ENCODE measurements around the gene MRRF.

The MRRF gene

DNA sequence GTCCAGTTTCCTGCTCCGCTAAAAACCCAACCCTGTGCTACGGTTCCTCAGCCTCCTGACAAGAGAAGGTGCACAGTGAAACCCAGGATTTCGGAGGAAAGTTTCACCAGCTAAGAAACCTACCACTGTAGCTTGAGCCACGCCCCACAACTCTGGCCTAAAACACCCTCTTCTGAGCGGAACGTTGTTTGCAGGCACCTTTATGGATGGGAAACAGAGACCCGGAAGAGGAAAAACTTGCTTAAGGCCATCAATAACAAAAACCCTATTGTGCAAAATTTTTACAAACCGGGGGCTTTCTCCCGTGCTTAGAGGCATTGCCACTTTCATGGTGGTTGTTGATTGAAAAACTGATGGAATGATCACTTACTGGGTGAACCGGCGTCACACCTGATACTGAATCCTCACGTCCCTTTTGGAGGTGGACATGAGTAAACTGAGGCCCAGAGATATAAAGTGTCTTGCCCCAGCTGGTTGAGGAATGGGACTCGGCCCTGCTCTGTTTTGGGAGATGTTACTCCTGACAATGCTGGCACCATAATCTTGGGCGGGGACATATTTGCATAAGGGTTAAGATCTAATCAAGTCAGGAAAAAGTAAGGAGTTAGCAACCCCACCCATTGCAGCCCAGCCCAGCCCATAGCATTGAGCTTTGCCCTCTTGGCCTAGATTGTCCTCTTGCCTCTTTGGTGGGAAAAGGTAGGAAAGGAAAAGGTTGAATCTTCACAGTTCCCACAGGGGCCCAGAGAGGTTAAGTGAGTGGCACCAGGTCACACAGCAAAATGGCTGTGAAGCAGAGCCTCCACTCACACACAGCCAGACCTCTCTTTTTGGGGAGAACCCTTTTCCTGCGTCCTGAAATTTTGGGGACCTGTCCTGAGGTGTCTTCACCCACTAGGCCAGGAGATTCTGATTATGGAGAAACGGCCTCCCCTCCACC, 82.9 kb downstream of the MRRF start:
- H3K4me3 ChIP-seq (ENCODE audit: low read depth, low read length), result peak overlapping the region; percentile 22
- TF ChIP-seq, protein P1, sequence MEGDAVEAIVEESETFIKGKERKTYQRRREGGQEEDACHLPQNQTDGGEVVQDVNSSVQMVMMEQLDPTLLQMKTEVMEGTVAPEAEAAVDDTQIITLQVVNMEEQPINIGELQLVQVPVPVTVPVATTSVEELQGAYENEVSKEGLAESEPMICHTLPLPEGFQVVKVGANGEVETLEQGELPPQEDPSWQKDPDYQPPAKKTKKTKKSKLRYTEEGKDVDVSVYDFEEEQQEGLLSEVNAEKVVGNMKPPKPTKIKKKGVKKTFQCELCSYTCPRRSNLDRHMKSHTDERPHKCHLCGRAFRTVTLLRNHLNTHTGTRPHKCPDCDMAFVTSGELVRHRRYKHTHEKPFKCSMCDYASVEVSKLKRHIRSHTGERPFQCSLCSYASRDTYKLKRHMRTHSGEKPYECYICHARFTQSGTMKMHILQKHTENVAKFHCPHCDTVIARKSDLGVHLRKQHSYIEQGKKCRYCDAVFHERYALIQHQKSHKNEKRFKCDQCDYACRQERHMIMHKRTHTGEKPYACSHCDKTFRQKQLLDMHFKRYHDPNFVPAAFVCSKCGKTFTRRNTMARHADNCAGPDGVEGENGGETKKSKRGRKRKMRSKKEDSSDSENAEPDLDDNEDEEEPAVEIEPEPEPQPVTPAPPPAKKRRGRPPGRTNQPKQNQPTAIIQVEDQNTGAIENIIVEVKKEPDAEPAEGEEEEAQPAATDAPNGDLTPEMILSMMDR (IDR thresholded peaks at IDR 0.05; ENCODE audit: insufficient read depth, low read depth, low read length, missing control alignments), result no peak
- no peak for DNase-seq (ENCODE audit: low read depth)

DNA sequence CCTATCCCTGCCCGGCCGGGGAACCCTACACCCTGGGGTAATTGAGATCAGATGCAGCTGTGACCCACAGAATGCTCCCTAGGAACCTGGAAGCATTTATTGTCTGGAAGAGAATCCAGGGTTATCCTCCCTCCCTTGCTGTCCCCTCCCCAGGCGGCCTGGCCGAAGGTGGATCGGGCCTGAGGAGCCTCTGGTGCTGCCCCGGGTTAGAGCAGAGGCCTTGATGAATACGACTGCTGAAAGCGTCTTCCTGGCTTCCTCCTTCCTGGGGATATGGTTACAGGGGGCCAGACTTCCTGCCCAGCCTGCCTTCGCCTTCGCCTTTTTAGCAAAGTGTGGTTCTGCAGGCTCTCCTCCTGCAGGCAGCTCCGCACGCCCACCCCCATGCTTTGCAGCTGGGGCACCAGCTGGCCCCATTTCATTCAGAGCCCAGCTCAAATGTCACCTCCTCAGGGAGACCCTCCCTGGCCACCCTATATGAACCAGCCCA, 83.7 kb downstream of the MRRF start:
- no peak for DNase-seq (ENCODE audit: low read depth)
- H3K4me3 ChIP-seq (ENCODE audit: low read depth, low read length), result no peak overlapping the region
- TF ChIP-seq, protein P1 (IDR thresholded peaks at IDR 0.05; ENCODE audit: insufficient read depth, low read depth, low read length, missing control alignments), result no peak

DNA sequence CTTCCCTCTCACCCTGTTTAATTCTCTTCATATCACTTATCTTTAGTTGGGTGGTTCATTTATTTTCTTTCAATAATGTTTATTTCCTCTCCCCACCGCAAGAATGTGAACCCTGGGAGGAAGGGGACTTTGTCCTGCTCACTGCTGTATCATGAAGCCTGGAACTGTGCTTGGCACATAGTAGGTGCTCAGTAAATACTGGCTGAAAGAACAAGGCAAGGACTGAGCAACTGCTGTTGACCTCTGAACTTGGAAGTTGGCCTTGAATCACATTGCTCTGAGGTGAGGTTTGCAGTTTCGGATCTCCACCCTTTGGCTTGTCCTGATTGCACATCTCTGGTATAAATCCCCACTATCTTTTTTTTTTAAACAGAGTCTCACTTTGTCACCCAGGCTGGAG, 84.1 kb downstream of the MRRF start:
- DNase-seq (ENCODE audit: low read depth), result no peak
- H3K4me3 ChIP-seq (ENCODE audit: low read depth, low read length), result no peak overlapping the region
- TF ChIP-seq, protein P1 (IDR thresholded peaks at IDR 0.05; ENCODE audit: insufficient read depth, low read depth, low read length, missing control alignments), result no peak

DNA sequence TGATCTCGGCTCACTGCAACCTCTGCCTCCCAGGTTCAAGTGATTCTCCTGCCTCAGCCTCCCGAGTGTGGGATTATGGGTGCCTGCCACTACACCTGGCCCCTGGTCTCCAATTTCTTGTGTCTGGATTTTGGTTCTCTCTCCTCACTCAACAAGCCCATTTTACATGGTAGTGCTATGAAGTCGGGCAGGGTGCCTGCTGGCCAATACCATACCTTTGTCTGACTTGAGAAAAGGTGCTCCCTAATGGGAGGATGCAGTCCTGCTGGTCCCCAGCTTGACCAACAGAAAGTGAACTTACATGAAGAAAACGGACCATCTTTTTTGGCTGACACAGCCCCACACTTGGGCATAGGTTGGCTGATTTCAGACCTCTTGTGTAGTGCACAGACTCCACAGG, 84.5 kb downstream of the MRRF start:
- TF ChIP-seq, protein P1 (IDR thresholded peaks at IDR 0.05; ENCODE audit: insufficient read depth, low read depth, low read length, missing control alignments), result no peak

DNA sequence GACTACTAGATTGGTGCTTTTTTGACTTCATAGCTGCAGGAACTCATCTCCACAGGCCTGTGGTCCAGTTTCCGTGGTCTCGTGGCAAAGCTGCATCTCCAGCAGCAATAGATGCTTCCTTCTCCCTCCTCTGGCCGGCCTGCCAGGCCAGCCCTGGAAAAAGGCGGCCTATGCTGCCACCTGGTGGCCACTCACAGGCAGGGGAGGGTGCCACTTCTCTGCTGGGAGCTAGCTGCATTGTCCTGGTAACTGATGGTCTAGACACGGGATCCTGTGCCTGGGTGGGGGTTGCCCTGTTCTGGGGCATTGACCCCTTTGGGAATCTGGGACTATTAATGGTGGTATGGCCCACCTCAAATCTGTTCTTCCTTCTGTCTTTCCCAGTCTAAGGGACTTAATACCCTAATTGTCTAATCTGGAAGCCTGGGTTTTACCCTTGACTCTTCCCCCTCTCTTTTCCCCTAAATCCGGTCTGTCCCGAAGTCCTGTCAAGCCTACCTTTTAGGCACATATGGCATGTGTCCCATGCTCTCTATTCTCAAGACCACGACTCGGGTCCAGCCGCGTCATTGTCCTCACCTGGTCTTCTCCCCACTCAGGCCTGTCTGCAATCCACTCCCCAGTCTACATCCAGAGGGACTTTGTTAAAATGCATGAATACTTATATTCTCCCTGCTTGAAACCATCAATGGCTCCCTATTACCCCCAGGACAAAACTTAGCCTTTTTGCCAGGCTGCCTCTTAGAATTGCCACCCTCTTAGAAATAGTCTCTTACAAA, 86.1 kb downstream of the MRRF start:
- H3K4me3 ChIP-seq (ENCODE audit: low read depth, low read length), result no peak overlapping the region
- DNase-seq (ENCODE audit: low read depth), result peak; percentile 75
- TF ChIP-seq, protein P1 (IDR thresholded peaks at IDR 0.05; ENCODE audit: insufficient read depth, low read depth, low read length, missing control alignments), result peak; percentile 93

More for the DNA sequence above, 84.5 kb downstream of the MRRF start:
- no peak for DNase-seq (ENCODE audit: low read depth)
- no peak overlapping the region for H3K4me3 ChIP-seq (ENCODE audit: low read depth, low read length)

DNA sequence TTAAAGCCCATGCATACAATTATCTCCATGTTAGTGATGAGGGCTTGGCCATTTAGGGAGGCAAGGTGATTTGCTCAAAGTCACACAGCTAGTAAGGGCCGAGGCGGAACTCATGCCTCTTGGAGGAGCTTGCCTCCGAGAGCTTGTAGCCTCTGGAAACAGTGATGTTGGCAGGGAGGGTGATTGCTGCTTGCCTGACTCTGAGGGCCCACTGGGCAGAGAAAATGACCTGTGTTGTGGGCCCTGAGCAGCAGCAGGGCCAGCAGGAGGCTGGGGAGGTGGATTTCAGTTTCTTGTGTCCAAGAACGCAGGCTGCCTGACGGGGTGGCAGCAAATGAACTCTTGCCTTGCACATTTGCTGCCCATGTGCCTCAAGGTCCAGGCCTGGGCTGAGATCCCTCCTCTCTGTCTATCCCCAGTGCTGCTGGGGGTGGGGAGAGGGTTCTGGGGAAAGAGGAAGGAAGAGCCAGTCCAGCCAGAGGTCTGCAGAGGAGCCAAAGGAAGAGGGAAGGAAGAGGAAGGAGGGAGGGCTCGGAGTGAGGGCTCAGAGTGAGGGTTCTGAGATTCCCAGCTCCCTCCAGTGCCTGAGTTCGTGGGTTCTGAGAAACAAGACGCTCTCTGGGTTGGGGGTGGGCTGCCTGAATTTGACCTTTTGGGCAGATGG, 90.0 kb downstream of the MRRF start:
- DNase-seq (ENCODE audit: low read depth), result no peak
- no peak overlapping the region for H3K4me3 ChIP-seq (ENCODE audit: low read depth, low read length)
- TF ChIP-seq, protein P1 (IDR thresholded peaks at IDR 0.05; ENCODE audit: insufficient read depth, low read depth, low read length, missing control alignments), result no peak
